C4-2B (cell line): ENCODE results near the gene SORCS1.

Experiments
- H3K27ac ChIP-seq: fragments of 450-650 bp; 2 replicates; pipeline ENCODE4 v1.5.1; 2017
- ZFX ChIP-seq: fragments of 450-650 bp; IDR thresholded peaks from 2 replicates; pipeline ENCODE4 v1.6.1; 2017
- TF ChIP-seq, protein P1 (sequence below): fragments of 450-650 bp; conservative IDR thresholded peaks from 2 replicates; pipeline ENCODE4 v1.5.1; 2017; ENCODE audit warnings: mild to moderate bottlenecking

Gene SORCS1

DNA sequence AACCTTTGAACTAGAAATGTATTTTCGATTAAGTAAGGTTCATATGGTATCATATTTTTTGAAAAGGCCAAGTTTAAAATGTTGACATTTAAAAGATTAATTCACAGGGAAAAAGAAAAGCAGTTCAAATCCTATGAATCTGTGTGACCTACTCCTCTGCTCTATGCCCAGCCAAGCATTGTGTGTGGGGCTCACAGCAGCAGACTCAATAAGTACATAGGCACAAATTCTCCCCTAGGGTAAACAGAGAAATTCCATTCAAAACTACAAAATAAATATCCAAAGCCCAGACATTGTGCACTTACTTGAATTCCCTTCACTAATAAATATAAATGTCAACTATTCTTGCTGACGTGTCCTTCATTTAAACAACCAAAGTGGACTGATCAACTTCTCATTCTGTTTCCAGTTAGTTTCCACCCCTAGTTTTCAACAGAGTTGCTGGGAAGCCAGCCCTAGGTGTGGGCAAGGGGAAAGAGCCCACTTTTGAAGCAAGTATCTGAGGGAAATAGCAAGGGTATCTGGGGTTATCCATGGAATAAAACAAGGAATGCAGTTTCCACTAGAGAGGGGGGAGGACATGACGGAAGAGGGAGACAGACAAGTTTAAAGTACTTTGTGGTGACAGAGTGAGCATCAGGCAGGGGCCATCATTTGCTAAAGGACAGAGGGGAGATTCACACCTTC lies 533.3 kb downstream of the SORCS1 start:
- no peak for TF ChIP-seq ZFX
- TF ChIP-seq, protein P1, sequence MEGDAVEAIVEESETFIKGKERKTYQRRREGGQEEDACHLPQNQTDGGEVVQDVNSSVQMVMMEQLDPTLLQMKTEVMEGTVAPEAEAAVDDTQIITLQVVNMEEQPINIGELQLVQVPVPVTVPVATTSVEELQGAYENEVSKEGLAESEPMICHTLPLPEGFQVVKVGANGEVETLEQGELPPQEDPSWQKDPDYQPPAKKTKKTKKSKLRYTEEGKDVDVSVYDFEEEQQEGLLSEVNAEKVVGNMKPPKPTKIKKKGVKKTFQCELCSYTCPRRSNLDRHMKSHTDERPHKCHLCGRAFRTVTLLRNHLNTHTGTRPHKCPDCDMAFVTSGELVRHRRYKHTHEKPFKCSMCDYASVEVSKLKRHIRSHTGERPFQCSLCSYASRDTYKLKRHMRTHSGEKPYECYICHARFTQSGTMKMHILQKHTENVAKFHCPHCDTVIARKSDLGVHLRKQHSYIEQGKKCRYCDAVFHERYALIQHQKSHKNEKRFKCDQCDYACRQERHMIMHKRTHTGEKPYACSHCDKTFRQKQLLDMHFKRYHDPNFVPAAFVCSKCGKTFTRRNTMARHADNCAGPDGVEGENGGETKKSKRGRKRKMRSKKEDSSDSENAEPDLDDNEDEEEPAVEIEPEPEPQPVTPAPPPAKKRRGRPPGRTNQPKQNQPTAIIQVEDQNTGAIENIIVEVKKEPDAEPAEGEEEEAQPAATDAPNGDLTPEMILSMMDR, result no peak
- H3K27ac ChIP-seq, result no peak overlapping the region

GRCh38 chr10:106626371-106626770 lies 538.1 kb downstream of the SORCS1 start:
- H3K27ac ChIP-seq, result no peak overlapping the region
- no peak for TF ChIP-seq ZFX
- TF ChIP-seq, protein P1, result no peak

DNA sequence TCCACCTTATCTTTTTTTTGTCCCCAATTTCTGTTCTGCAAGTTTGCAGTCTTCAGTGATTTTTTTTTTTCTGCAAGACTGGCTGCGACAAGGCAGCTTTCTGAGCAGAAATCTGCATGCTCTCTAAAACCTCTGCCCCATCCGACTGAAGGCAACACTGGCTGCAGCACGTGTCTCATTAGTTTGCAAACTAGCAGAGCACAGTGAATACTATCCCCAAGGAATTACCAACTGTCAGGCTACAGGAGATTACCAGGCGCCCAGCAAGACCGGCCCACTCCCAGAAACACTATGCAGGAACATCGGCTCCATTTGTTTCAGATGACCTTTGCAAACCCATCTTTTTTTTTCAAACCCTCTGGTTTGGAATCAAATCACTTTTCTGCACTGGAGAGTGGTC lies 538.8 kb downstream of the SORCS1 start:
- no peak overlapping the region for H3K27ac ChIP-seq
- TF ChIP-seq, protein P1, result no peak
- no peak for TF ChIP-seq ZFX

GRCh38 chr10:106619346-106619745 lies 545.2 kb downstream of the SORCS1 start:
- no peak for TF ChIP-seq ZFX
- TF ChIP-seq, protein P1, result no peak
- no peak overlapping the region for H3K27ac ChIP-seq

- H3K27ac ChIP-seq, result no peak overlapping the region
- TF ChIP-seq, protein P1, result no peak
- TF ChIP-seq ZFX, result no peak
Measured at GRCh38 chr10:106618646-106619045, 545.9 kb downstream of the SORCS1 start.

DNA sequence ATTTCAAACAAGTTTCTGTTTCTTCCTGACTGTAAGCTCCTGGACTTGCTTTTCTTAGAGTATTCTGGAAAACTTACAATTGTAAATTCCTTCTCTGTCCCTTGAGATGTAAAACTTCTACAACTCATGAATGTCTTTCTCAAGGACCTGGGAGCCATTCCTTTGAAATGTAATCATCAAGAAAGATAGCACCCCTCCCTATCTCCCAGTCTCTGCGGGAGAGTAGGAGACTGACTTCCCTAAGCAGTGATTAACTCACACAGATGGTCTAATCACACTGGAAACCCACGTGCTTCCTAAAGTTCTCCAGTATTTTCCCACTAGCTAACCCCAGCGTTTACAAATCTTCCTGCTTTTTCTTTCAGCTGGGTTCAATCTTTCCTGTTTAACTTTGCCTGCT lies 549.4 kb downstream of the SORCS1 start:
- H3K27ac ChIP-seq, result no peak overlapping the region
- no peak for TF ChIP-seq ZFX
- TF ChIP-seq, protein P1, result no peak

GRCh38 chr10:106614293-106614692 lies 550.2 kb downstream of the SORCS1 start:
- no peak for TF ChIP-seq ZFX
- TF ChIP-seq, protein P1, result no peak
- no peak overlapping the region for H3K27ac ChIP-seq
